Ovary (tissue), 9 donors: Measurements from ENCODE around the gene AFTPH. TPM values are rescaled to one million over a fixed set of nuclear protein-coding genes. Genes with fewer than 3 reads are reported as not detected.

Experiments
- DNase-seq, 5 donors: peaks; one replicate each; pipeline ENCODE4 v3.0.0-alpha.2; 2019 to 2020
- H3K27ac ChIP-seq, 2 donors: fragments of 200-600 bp; one replicate each; pipeline versions ENCODE4 v1.5.1 to v1.8.0; 2019 to 2022
- H3K27me3 ChIP-seq: fragments of 200-600 bp; one replicate; pipeline ENCODE4 v1.8.0; 2022
- H3K36me3 ChIP-seq: fragments of 200-600 bp; sonication (generic); one replicate; pipeline ENCODE4 v1.5.1; 2019
- H3K4me1 ChIP-seq: one replicate; pipeline ENCODE4 v1.8.1; 2013; ENCODE audit warnings: mild to moderate bottlenecking, moderate library complexity; ENCODE audit not compliant: insufficient read depth
- H3K4me3 ChIP-seq: fragments of 200-600 bp; sonication (generic); one replicate; pipeline ENCODE4 v1.5.1; 2017
- H3K9me3 ChIP-seq, 2 donors: fragments of 200-600 bp in 1 of 2; sonication (generic) in 1 of 2; one replicate each; pipeline versions ENCODE4 v1.5.1 to v1.8.1; 2013 to 2019; ENCODE audit warnings: mild to moderate bottlenecking in 1 of 2, moderate library complexity in 1 of 2
- CTCF ChIP-seq, 3 donors: fragments of 450-650 bp in 2 of 3; fragments of 200-600 bp in 1 of 3; IDR thresholded peaks; one replicate each; pipeline versions ENCODE4 v1.5.1 to v1.8.0; 2016 to 2022; ENCODE audit warnings: antibody characterized with exemption in 3 of 3, mild to moderate bottlenecking in 1 of 3
- EP300 ChIP-seq: sonication (generic); formaldehyde crosslinking; IDR thresholded peaks from one replicate; pipeline ENCODE4 v1.6.1; 2017; ENCODE audit warnings: antibody characterized with exemption
- POLR2A ChIP-seq: fragments of 450-650 bp; IDR thresholded peaks from one replicate; pipeline ENCODE4 v1.6.1; 2017; ENCODE audit warnings: antibody characterized with exemption, mild to moderate bottlenecking, moderate library complexity
- WGBS, 3 donors: extraction: QIAGEN DNeasy Blood & Tissue Kit in 1 of 3; methylation state at CpG; one replicate each; pipeline versions ENCODE4 v1.1.5 to v1.1.7; 2013 to 2017; 5-methylcytosine and 5-hydroxymethylcytosine counted together
- intact Hi-C, 4 donors: fragments of 100-400 bp; cut with DNase I; formaldehyde crosslinking; loops; one replicate each; pipeline versions ENCODE4 v1.11.0 to v1.15.1; 2022 to 2023
- polyA plus RNA-seq, 2 donors: library from polyadenylated mRNA; stranded (reverse); fragments of 200-250 nt in 1 of 2; fragments of 350-450 nt in 1 of 2; fragmentation: Illumina TruSeq in 1 of 2; extraction: RNeasy Lipid Tissue Mini Kit (QIAGEN cat#74804) in 1 of 2; gene quantifications; one replicate each; pipeline ENCODE4 v1.2.3, GENCODE V29; 2013 to 2014
- total RNA-seq, 7 donors: library from RNA; depleted of rRNA in 2 of 7; stranded (reverse); fragments of >200 nt in 2 of 7; fragmentation: NEBNext Ultra II Directional in 3 of 7; extraction: Animal tissue kit (Norgen Biotek cat#: 25700) in 3 of 7; gene quantifications; one replicate each; pipeline versions ENCODE4 v1.1.0 to v1.2.4, GENCODE V29; 2016 to 2023
- donor health status: DM: no; HTN: no; CAD: no; lungs with moderate emphysema.
- donor health status: DM: no; HTN: no; CAD: no.
- donor health status: Bipolar disorder and iron deficiency.
- donor health status: DM: yes; HTN: yes; CAD: no.
- donor health status: DM: no; HTN: no; CAD: no.
- donor health status: DM: yes; HTN: yes; CAD: no.

The AFTPH gene
- total and polyA plus RNA-seq, 9 donors = 18.5 to 33.8 (median 27.6) TPM

- Histone ChIP-seq H3K4me3 (no peak overlapping the region), H3K27me3 (no peaks in the 10 kb centered on the region), H3K4me1 (no peaks in the 10 kb centered on the region), H3K27ac (no peak overlapping the region), H3K36me3 (no peaks in the 10 kb centered on the region), H3K9me3 (no peaks in the 10 kb centered on the region)
- WGBS, 3 donors = 29 to 52% (median 41%) methylated on average over 1 of the region's 1 CpG
- no peak for DNase-seq
- no peak for TF ChIP-seq POLR2A
- TF ChIP-seq EP300 = no peak
- TF ChIP-seq CTCF (IDR thresholded peaks at IDR 0.05) = no peak
- intact Hi-C loops = no loop called here
Observed at GRCh38 chr2:64514008-64514407, 10.1 kb upstream of the AFTPH start.

- WGBS, 3 donors = 69 to 72% (median 71%) methylated on average over 3 of the region's 3 CpGs
- TF ChIP-seq CTCF (IDR thresholded peaks at IDR 0.05) = no peak
- TF ChIP-seq POLR2A = no peak
- no peak for TF ChIP-seq EP300
- no peaks in the 10 kb centered on the region for H3K27me3 ChIP-seq
- no peak for DNase-seq
- no peak overlapping the region for H3K4me3 ChIP-seq
- no peaks in the 10 kb centered on the region for H3K4me1 ChIP-seq
- H3K27ac ChIP-seq = no peak overlapping the region
- no peaks in the 10 kb centered on the region for H3K36me3 ChIP-seq
- intact Hi-C loops = no loop called here
- no peaks in the 10 kb centered on the region for H3K9me3 ChIP-seq
Observed at GRCh38 chr2:64515086-64515485, 9.0 kb upstream of the AFTPH start.

- TF ChIP-seq POLR2A (no peak), CTCF (IDR thresholded peaks at IDR 0.05) (no peak), EP300 (no peak)
- WGBS, 3 donors = 73 to 80% (median 75%) methylated on average over 7 of the region's 7 CpGs
- Histone ChIP-seq H3K27me3 (no peaks in the 10 kb centered on the region), H3K36me3 (no peaks in the 10 kb centered on the region), H3K9me3 (no peaks in the 10 kb centered on the region), H3K27ac (no peak overlapping the region), H3K4me1 (no peaks in the 10 kb centered on the region), H3K4me3 (no peak overlapping the region)
- DNase-seq = no peak
- intact Hi-C loops = no loop called here
Observed at GRCh38 chr2:64516651-64517510, 7.2 kb upstream of the AFTPH start.

GRCh38 chr2:64517511-64517884 lies 6.6 kb upstream of the AFTPH start:
- no peak overlapping the region for H3K27ac ChIP-seq
- no peak overlapping the region for H3K4me3 ChIP-seq
- H3K36me3 ChIP-seq = no peaks in the 10 kb centered on the region
- intact Hi-C loops = no loop called here
- no peaks in the 10 kb centered on the region for H3K9me3 ChIP-seq
- no peak for DNase-seq
- H3K4me1 ChIP-seq = no peaks in the 10 kb centered on the region
- no peaks in the 10 kb centered on the region for H3K27me3 ChIP-seq
- no peak for TF ChIP-seq CTCF (IDR thresholded peaks at IDR 0.05)
- TF ChIP-seq EP300 = no peak
- TF ChIP-seq POLR2A = no peak
